Keratinocyte (primary cell): Measurements from ENCODE around the gene ATP7B. TPM values are rescaled to one million over a fixed set of nuclear protein-coding genes. Genes with fewer than 3 reads are reported as not detected.

ENCODE experiments used
- DNase-seq: peaks from one replicate; pipeline ENCODE4 v3.0.0-alpha.2; 2011; ENCODE audit warnings: low read depth, missing footprints, low spot score
- FAIRE-seq: peaks from 2 replicates; lab custom pipeline; 2011; peaks lifted over from hg19 to GRCh38; lab: Jason Lieb, UNC
- H2AFZ ChIP-seq: 2 replicates; pipeline ENCODE4 v1.6.0; 2012; ENCODE audit warnings: low read length, control low read depth, inconsistent platforms; ENCODE audit not compliant: control insufficient read depth
- H3K27ac ChIP-seq: 2 replicates; pipeline ENCODE4 v1.5.1; 2011; ENCODE audit warnings: low read length; ENCODE audit not compliant: control insufficient read depth, insufficient read depth
- H3K27me3 ChIP-seq: 3 replicates; pipeline ENCODE4 v1.6.0; 2011; ENCODE audit warnings: low read length; ENCODE audit not compliant: control insufficient read depth, insufficient read depth; ENCODE audit errors: extremely low read depth
- H3K36me3 ChIP-seq, 2 experiments: 2 replicates in 1 of 2; 3 replicates in 1 of 2; pipeline ENCODE4 v1.5.1; 2011; ENCODE audit warnings: low read length in 2 of 2, mild to moderate bottlenecking in 1 of 2; ENCODE audit not compliant: control insufficient read depth in 2 of 2, insufficient read depth in 2 of 2; ENCODE audit errors: extremely low read depth in 1 of 2
- H3K4me1 ChIP-seq: 3 replicates; pipeline ENCODE4 v1.5.1; 2011; ENCODE audit warnings: low read length; ENCODE audit not compliant: control insufficient read depth, insufficient read depth; ENCODE audit errors: extremely low read depth
- H3K4me2 ChIP-seq: 3 replicates; pipeline ENCODE4 v1.6.0; 2011; ENCODE audit warnings: low read depth, low read length; ENCODE audit not compliant: control insufficient read depth, insufficient read depth; ENCODE audit errors: extremely low read depth
- H3K4me3 ChIP-seq, 3 experiments: fragments of 200-600 bp in 1 of 3; sonication (generic) in 1 of 3; 2 replicates in 2 of 3; 3 replicates in 1 of 3; pipeline ENCODE4 v1.5.1; 2011 to 2016; ENCODE audit warnings: low read length in 3 of 3, mild to moderate bottlenecking in 3 of 3, control low read depth in 2 of 3, inconsistent platforms in 1 of 3, low read depth in 1 of 3, mixed read lengths in 1 of 3, mixed run types in 1 of 3, moderate library complexity in 1 of 3; ENCODE audit not compliant: control insufficient read depth in 2 of 3, insufficient read depth in 2 of 3; ENCODE audit errors: extremely low read depth in 1 of 3
- H3K79me2 ChIP-seq: 2 replicates; pipeline ENCODE4 v1.6.0; 2012; ENCODE audit warnings: low read length; ENCODE audit not compliant: control insufficient read depth, insufficient read depth
- H3K9ac ChIP-seq: 3 replicates; pipeline ENCODE4 v1.6.0; 2011; ENCODE audit warnings: low read length; ENCODE audit not compliant: control insufficient read depth, insufficient read depth; ENCODE audit errors: extremely low read depth
- H3K9me1 ChIP-seq: 3 replicates; pipeline ENCODE4 v1.6.0; 2011; ENCODE audit warnings: low read length; ENCODE audit not compliant: control insufficient read depth, insufficient read depth; ENCODE audit errors: extremely low read depth
- H3K9me3 ChIP-seq: 2 replicates; pipeline ENCODE4 v1.5.1; 2012; ENCODE audit warnings: low read depth, low read length; ENCODE audit not compliant: control insufficient read depth
- H4K20me1 ChIP-seq: 3 replicates; pipeline ENCODE4 v1.6.0; 2011; ENCODE audit warnings: low read length; ENCODE audit not compliant: control insufficient read depth, insufficient read depth; ENCODE audit errors: extremely low read depth
- CTCF ChIP-seq, 3 experiments: IDR thresholded peaks in 1 of 3; conservative IDR thresholded peaks in 1 of 3; optimal IDR thresholded peaks in 1 of 3; 2 replicates in 2 of 3; 3 replicates in 1 of 3; pipeline versions ENCODE3 to v1.5.1; 2011; ENCODE audit warnings: low read length in 3 of 3, mild to moderate bottlenecking in 3 of 3, moderate library complexity in 2 of 3, control low read depth in 1 of 3, inconsistent platforms in 1 of 3; ENCODE audit not compliant: insufficient read depth in 2 of 3; ENCODE audit errors: extremely low read depth in 1 of 3
- EZH2 ChIP-seq: IDR thresholded peaks from one replicate; pipeline ENCODE4 v1.6.1; 2012; ENCODE audit warnings: inconsistent platforms, mild to moderate bottlenecking, low read length, moderate library complexity
- dilution Hi-C: fragments of 300-500 bp; cut with MboI; formaldehyde crosslinking; loops from one replicate; pipeline ENCODE4 v1.7.0; 2020; ENCODE audit warnings: low sequenced_read_pairs; ENCODE audit not compliant: extremely low pct_ligation_motif_present
- polyA plus RNA-seq, 5 experiments: library from polyadenylated mRNA; depleted of rRNA in 3 of 5; stranded (reverse) in 3 of 5; stranded (forward) in 1 of 5; unstranded in 1 of 5; fragments of >200 nt; gene quantifications; 1 replicate in 1 of 5; 2 replicates in 3 of 5; 3 replicates in 1 of 5; pipeline versions ENCODE4 v1.2.1 to v1.2.3, GENCODE V29; 2011 to 2012; ENCODE audit warnings: missing spikeins in 2 of 5, low read depth in 1 of 5, low replicate concordance in 1 of 5

The ATP7B gene
- polyA plus RNA-seq, 1 donor (not counting 4 experiments of a cell fraction or from before 2014, with no cell fraction given): 5.2 TPM

GRCh38 chr13:51966186-51966585 is 45.1 kb downstream of the ATP7B start:
- Histone ChIP-seq H2AFZ (no peak overlapping the region), H3K79me2 (no peaks in the 10 kb centered on the region), H3K9me3 (no peaks in the 10 kb centered on the region), H3K9me1 (no peaks in the 10 kb centered on the region), H3K27me3 (no peaks in the 10 kb centered on the region), H3K4me2 (no peak overlapping the region), H3K4me3 (no peak overlapping the region), H3K9ac (no peak overlapping the region), H3K36me3 (peaks cover 0 to 2% of the 10 kb centered on the region in 2 experiments), H4K20me1 (no peaks in the 10 kb centered on the region), H3K27ac (no peak overlapping the region), H3K4me1 (no peaks in the 10 kb centered on the region)
- no peak for DNase-seq
- TF ChIP-seq EZH2 (no peak), CTCF (optimal IDR thresholded peaks at IDR 0.05 in 1 of 3, IDR thresholded peaks at IDR 0.05 in 1 of 3, conservative IDR thresholded peaks at IDR 0.05 in 1 of 3; ENCODE audit: extremely low read depth in 1 of 3, insufficient read depth in 2 of 3, low read length in 3 of 3) (no peak)
- dilution Hi-C loops: no loop called here
- no peak for FAIRE-seq

DNA sequence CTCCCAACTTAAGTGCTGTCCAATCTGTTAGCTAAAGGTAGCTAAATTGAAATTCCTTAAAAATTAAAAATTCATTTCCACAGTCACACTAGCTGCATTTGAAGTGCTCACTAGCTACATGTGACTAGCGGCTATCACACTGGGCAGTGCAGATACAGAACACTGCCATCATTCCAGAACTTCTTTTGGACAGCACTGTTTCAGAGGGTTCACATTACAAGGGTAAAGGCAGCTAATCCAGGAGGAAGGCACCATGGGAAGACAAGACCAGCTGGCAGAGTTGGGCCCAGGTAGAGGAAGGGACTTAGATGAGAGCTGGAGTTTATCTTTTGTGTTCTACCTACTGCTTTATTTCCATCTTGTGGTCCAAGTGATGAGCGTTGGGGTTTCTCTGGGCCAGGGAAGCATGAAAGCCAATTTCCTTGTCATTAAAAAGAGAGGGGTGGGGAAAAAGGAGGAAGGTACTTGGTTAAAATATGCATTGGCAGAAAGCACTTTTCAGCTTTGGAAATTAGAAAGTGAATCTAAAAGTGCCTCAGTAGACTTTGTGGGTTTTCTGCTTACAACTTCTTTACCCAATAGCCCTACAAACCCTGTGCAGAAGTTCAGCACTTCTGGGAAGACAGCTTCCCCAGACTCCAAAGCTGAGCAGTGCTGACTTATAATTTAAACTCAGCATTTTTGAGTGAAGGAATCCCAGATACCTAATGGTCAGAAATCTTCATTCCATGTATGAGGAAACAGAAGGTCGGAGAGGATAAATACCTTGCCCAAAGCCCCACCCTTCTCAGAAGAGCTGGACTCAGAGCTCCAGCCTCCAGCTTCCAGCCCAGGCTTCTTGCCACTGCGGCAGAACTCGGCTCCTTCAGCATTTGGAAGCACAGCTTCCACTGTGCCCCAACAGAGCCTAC is 49.5 kb downstream of the ATP7B start:
- H3K79me2 ChIP-seq: no peaks in the 10 kb centered on the region
- H3K4me3 ChIP-seq: no peak overlapping the region
- DNase-seq: no peak
- no peak overlapping the region for H3K9ac ChIP-seq
- no peaks in the 10 kb centered on the region for H3K9me3 ChIP-seq
- H2AFZ ChIP-seq: no peak overlapping the region
- dilution Hi-C loops: no loop called here
- H3K9me1 ChIP-seq: no peaks in the 10 kb centered on the region
- H3K4me2 ChIP-seq: no peak overlapping the region
- no peaks in the 10 kb centered on the region for H3K4me1 ChIP-seq
- no peak for FAIRE-seq
- no peaks in the 10 kb centered on the region for H4K20me1 ChIP-seq
- TF ChIP-seq CTCF (optimal IDR thresholded peaks at IDR 0.05 in 1 of 3, IDR thresholded peaks at IDR 0.05 in 1 of 3, conservative IDR thresholded peaks at IDR 0.05 in 1 of 3; ENCODE audit: extremely low read depth in 1 of 3, insufficient read depth in 2 of 3, low read length in 3 of 3) (no peak), EZH2 (no peak)
- no peaks in the 10 kb centered on the region for H3K27me3 ChIP-seq
- peaks cover 0 to 2% of the 10 kb centered on the region in 2 experiments for H3K36me3 ChIP-seq
- no peak overlapping the region for H3K27ac ChIP-seq
